GM12878 (cell line): Measurements from ENCODE around the gene CD93.

Experiments used
- MAX ChIP-seq: IDR thresholded peaks from 2 replicates; pipeline ENCODE4 v1.6.1; 2012; ENCODE audit warnings: low read depth, low read length, improper control_type of control experiment
- SIN3A ChIP-seq: IDR thresholded peaks from 2 replicates; pipeline ENCODE4 v1.6.1; 2012; ENCODE audit warnings: low read depth, low read length, improper control_type of control experiment
- TCF7 ChIP-seq: IDR thresholded peaks from 2 replicates; pipeline ENCODE4 v1.6.1; 2014; ENCODE audit warnings: antibody characterized with exemption, borderline replicate concordance

- TF ChIP-seq SIN3A = no peak
- no peak for TF ChIP-seq MAX
- no peak for TF ChIP-seq TCF7
These were observed 24.9 kb downstream of the CD93 start for GRCh38 chr20:23061262-23061661.
